Measurements from ENCODE around the gene NEMF.
A peak's percentile ranks its signal among the peaks of the same experiment; 100 is the strongest.
"Not testable (repeated sequence)": the region's sequence is repeated elsewhere in the genome, so short reads cannot be mapped to it uniquely, and the experiment has no call there.

Gene NEMF

DNA sequence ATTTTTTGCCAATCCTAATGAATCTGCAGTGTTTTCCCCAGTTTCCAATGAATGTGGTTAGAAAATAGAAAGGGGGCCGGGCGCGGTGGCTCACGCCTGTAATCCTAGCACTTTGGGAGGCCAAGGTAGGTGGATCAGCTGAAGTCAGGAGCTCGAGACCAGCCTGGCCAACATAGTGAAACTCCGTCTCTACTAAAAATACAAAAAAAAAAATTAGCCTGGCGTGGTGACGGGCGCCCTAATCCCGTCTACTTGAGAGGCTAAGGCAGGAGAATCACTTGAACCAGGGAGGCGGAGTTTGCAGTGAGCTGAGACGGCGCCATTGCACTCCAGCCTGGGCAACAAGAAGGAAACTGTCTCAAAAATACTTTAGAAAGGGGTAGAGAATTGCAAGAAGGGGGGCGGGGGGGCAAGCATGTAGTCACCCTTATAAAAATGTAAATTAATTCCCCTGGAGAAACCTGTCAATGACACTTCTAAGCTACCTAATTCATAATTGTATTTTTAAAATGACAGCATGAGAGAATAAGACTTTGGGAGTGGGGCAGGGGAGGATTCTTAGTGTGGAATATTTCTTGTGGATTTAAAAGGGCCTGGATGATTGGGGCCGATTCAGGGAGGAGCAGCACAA lies 82.9 kb downstream of the NEMF start:
- Histone ChIP-seq H3K9me3 (ENCODE audit: control insufficient read depth in 2 of 2, low read length in 2 of 2) (no peaks in the 10 kb centered on the region), H3K4me1 (ENCODE audit: control insufficient read depth, insufficient read depth, low read length) (peaks cover 27% of the 10 kb centered on the region), H3K27me3 (ENCODE audit: control insufficient read depth in 1 of 2, insufficient read depth in 2 of 2, low read length in 2 of 2) (no peaks in the 10 kb centered on the region), H3K9ac (ENCODE audit: low read length in 2 of 2) (peak overlapping the region; percentile 29 to 93), H3K36me3 (ENCODE audit: control insufficient read depth in 2 of 2, insufficient read depth in 2 of 2, low read length in 2 of 2) (peaks cover 2 to 6% of the 10 kb centered on the region in 2 donors), H3K27ac (ENCODE audit: low read length) (no peak overlapping the region), H3K4me3 (ENCODE audit: low read length in 2 of 2) (peak overlapping the region; percentile 96 to 98)

DNA sequence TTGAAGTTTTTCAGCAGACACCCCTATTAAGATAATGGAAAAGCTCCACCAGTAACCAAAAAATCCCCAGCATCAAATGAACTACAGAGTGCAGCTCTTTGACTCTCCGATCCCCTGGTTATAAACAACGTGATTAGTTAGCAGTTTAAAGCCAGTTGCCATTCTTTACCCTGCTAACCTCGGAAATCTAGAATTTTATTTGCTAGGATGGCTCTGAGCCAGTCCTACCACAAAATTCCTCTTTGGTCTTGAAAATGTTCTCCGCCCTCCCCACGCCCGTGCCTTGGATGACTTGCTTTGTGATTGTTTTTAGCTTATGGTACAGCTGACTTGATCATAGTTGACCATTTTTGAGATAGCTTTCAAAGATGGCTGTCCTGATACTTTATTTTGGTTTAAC lies 83.4 kb downstream of the NEMF start:
- H3K4me1 ChIP-seq (ENCODE audit: control insufficient read depth, insufficient read depth, low read length): peaks cover 27% of the 10 kb centered on the region
- H3K9ac ChIP-seq (ENCODE audit: low read length in 2 of 2): peak overlapping the region; percentile 92 to 93
- peak overlapping the region; percentile 94 for H3K27ac ChIP-seq (ENCODE audit: low read length)
- H3K27me3 ChIP-seq (ENCODE audit: control insufficient read depth in 1 of 2, insufficient read depth in 2 of 2, low read length in 2 of 2): no peaks in the 10 kb centered on the region
- H3K4me3 ChIP-seq (ENCODE audit: low read length in 2 of 2): peak overlapping the region; percentile 96 to 98
- no peaks in the 10 kb centered on the region for H3K9me3 ChIP-seq (ENCODE audit: control insufficient read depth in 2 of 2, low read length in 2 of 2)
- peaks cover 2% of the 10 kb centered on the region in 2 donors for H3K36me3 ChIP-seq (ENCODE audit: control insufficient read depth in 2 of 2, insufficient read depth in 2 of 2, low read length in 2 of 2)

DNA sequence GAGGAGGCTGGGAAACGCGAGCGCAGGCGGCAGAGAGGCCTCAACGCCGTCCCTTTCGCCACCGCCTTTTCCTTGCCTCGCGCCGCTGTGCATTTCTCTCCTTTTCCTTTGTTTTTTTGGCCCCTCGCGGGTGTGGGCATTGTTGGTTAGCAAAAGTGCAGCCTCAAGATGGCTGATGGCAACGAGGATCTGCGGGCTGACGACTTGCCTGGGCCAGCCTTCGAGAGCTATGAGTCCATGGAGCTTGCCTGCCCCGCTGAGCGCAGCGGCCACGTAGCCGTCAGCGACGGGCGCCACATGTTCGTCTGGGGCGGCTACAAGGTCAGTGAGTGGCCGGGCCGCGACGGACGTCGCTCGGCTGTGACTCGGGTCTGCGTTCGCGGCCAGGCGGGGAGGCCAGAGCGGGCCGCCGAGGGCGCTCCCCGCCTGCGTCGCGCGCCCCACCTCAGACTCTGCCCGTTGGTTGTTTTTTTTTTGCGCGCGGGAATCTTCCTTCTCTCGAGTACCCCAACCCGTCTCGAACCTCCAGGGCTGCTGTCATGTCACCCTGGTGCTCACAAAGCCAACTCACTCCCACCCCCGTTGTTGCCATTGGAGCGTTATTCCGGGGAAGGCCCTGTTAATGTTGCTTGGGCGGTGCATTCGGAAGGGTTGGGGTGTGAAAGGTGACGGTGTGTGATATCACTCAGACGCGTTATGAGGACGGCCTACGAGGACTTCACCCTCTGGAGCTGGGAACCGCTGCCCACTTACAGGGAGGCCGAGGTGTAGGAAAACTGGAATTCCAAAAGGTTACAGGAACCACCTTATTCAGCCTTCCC lies 84.1 kb downstream of the NEMF start:
- Histone ChIP-seq H3K9ac (ENCODE audit: low read length in 2 of 2) (peak overlapping the region; percentile 92 to 93), H3K27ac (ENCODE audit: low read length) (peak overlapping the region; percentile 94), H3K27me3 (ENCODE audit: control insufficient read depth in 1 of 2, insufficient read depth in 2 of 2, low read length in 2 of 2) (no peaks in the 10 kb centered on the region), H3K9me3 (ENCODE audit: control insufficient read depth in 2 of 2, low read length in 2 of 2) (no peaks in the 10 kb centered on the region), H3K4me3 (ENCODE audit: low read length in 2 of 2) (peak overlapping the region; percentile 96 to 98), H3K36me3 (ENCODE audit: control insufficient read depth in 2 of 2, insufficient read depth in 2 of 2, low read length in 2 of 2) (peaks cover 0 to 2% of the 10 kb centered on the region in 2 donors), H3K4me1 (ENCODE audit: control insufficient read depth, insufficient read depth, low read length) (peaks cover 27% of the 10 kb centered on the region)

DNA sequence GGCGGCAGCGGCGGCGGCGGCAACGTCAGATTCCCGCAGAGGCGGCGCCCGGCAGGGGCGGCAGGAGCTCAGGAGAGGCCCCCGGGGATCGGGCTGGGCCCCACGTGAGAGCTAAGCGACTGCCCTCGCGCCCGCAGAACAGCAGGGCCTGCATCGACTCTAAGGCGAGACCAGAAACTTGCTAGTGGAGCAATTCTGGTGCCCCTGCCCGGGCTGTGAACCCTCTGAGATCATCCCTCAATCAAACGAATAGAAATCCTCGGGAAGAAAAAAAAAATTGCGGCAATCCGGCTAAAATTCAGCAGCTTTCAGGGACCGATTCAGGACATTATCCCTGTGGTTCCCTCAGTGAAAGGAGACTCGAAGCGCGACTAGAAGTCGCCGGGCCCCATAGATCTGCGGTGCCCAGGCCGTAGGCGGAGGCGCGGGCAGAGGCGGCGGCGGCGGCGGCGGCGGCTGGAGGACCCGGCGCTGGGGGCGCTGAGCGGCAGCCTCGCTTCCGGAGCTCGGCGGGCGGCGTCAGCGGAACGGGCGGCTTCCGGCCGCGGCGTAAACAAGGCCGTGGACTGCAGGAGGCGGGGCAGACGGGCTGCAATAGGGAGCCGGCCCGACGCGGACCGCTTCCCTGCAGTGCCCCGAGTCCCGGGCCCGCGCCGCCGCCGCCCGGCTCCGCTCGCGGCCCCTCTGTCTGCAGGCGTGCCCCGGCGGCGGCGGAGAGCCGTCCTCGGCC lies 84.9 kb downstream of the NEMF start, which contains the start of gene KLHDC2:
TSS of gene KLHDC2 (plus strand) at position 583 of the 730 bp plus-strand sequence. CDS start 316 bp downstream, outside the sequence.
- H3K27ac ChIP-seq (ENCODE audit: low read length): peak within 1 kb of the TSS; percentile 94
- peaks cover 27% of the 10 kb centered on the region for H3K4me1 ChIP-seq (ENCODE audit: control insufficient read depth, insufficient read depth, low read length)
- peak within 1 kb of the TSS; percentile 92 to 94 for H3K9ac ChIP-seq (ENCODE audit: low read length in 2 of 2)
- H3K27me3 ChIP-seq (ENCODE audit: control insufficient read depth in 1 of 2, insufficient read depth in 2 of 2, low read length in 2 of 2): no peaks in the 10 kb centered on the region
- H3K36me3 ChIP-seq (ENCODE audit: control insufficient read depth in 2 of 2, insufficient read depth in 2 of 2, low read length in 2 of 2): peaks cover 0 to 2% of the 10 kb centered on the region in 2 donors
- H3K4me3 ChIP-seq (ENCODE audit: low read length in 2 of 2): peak within 1 kb of the TSS; percentile 96 to 98
- no peaks in the 10 kb centered on the region for H3K9me3 ChIP-seq (ENCODE audit: control insufficient read depth in 2 of 2, low read length in 2 of 2)

DNA sequence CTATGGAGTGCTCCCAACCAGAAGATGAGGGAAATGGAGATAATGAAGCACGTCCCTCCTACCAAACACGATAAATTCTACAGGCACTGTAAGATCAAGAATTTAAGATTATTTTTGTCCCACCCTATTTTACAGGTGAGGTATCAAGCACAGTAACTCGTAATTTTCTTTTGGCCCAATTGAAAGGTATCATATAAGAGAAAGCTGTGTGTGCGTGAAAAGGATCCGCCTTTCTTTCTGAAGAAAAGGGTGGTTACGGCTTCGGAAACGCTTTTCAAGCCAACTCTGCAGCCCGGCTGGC lies 85.4 kb downstream of the NEMF start:
- H3K9me3 ChIP-seq (ENCODE audit: control insufficient read depth in 2 of 2, low read length in 2 of 2): no peaks in the 10 kb centered on the region
- H3K4me3 ChIP-seq (ENCODE audit: low read length in 2 of 2): peak overlapping the region; percentile 88 to 98
- H3K9ac ChIP-seq (ENCODE audit: low read length in 2 of 2): peak overlapping the region; percentile 92 to 94
- peak overlapping the region; percentile 94 for H3K27ac ChIP-seq (ENCODE audit: low read length)
- H3K27me3 ChIP-seq (ENCODE audit: control insufficient read depth in 1 of 2, insufficient read depth in 2 of 2, low read length in 2 of 2): no peaks in the 10 kb centered on the region
- peaks cover 27% of the 10 kb centered on the region for H3K4me1 ChIP-seq (ENCODE audit: control insufficient read depth, insufficient read depth, low read length)
- H3K36me3 ChIP-seq (ENCODE audit: control insufficient read depth in 2 of 2, insufficient read depth in 2 of 2, low read length in 2 of 2): no peaks in the 10 kb centered on the region

DNA sequence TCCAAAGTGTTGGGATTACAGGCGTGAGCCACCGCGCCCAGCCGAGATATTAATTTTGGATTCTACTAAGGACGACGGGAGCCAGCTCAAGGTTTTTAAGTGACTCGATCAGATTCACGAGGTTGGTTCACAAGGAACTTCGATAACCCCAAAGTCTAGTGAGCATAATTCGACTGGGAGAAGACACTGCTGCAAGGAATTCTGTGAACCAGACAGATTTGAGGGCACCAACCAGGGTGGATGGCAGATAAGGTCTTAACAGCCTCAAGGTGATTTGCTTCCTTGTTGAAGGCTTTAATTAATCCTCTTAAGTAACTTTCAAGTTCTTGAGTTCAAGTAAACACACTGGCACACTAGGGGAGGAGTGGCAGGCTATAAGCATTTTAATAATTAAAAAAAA lies 85.7 kb downstream of the NEMF start:
- H3K4me1 ChIP-seq (ENCODE audit: control insufficient read depth, insufficient read depth, low read length): peaks cover 27% of the 10 kb centered on the region
- peak overlapping the region; percentile 88 to 98 for H3K4me3 ChIP-seq (ENCODE audit: low read length in 2 of 2)
- H3K27me3 ChIP-seq (ENCODE audit: control insufficient read depth in 1 of 2, insufficient read depth in 2 of 2, low read length in 2 of 2): no peaks in the 10 kb centered on the region
- H3K9ac ChIP-seq (ENCODE audit: low read length in 2 of 2): peak overlapping the region; percentile 92 to 94
- H3K36me3 ChIP-seq (ENCODE audit: control insufficient read depth in 2 of 2, insufficient read depth in 2 of 2, low read length in 2 of 2): no peaks in the 10 kb centered on the region
- H3K27ac ChIP-seq (ENCODE audit: low read length): peak overlapping the region; percentile 94
- H3K9me3 ChIP-seq (ENCODE audit: control insufficient read depth in 2 of 2, low read length in 2 of 2): no peaks in the 10 kb centered on the region

DNA sequence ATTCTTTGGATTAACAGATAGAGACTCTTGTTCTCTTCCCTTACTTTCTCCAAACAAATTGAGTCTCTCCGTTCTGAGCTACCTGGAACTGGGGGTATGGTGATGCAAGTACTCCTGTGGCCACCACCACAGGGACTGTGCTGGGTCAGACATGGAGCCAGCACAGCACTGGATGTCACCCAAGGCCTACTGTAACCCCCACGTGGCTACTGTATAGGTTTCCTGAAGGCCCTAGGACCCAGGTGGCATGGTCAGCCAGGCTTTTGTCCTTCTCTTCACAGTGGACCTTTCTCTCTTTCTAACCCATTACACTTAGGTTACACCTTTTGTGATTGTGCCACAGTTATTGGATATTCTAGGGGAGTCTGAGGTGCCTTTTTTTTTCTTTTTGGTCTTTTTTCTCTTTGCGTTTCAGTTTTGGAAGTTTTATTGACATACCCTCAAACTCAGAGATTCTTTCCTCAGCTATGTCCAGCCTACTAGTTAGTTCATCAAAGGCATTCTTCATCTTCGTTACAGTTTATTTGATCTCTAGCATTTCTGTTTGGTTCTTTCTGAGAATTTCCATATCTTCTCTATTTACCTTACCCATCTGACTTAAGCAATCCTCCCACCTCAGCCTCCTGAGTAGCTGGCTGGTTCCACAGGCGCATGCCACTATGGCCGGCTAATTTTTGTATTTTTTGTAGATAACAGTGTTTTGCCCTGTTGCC lies 90.6 kb downstream of the NEMF start:
- Histone ChIP-seq H3K4me1 (ENCODE audit: control insufficient read depth, insufficient read depth, low read length) (peaks cover 2% of the 10 kb centered on the region), H3K9me3 (ENCODE audit: control insufficient read depth in 2 of 2, low read length in 2 of 2) (no peaks in the 10 kb centered on the region), H3K9ac (ENCODE audit: low read length in 2 of 2) (no peak overlapping the region), H3K36me3 (ENCODE audit: control insufficient read depth in 2 of 2, insufficient read depth in 2 of 2, low read length in 2 of 2) (no peaks in the 10 kb centered on the region), H3K4me3 (ENCODE audit: low read length in 2 of 2) (no peak overlapping the region), H3K27me3 (ENCODE audit: control insufficient read depth in 1 of 2, insufficient read depth in 2 of 2, low read length in 2 of 2) (no peaks in the 10 kb centered on the region), H3K27ac (ENCODE audit: low read length) (no peak overlapping the region)

DNA sequence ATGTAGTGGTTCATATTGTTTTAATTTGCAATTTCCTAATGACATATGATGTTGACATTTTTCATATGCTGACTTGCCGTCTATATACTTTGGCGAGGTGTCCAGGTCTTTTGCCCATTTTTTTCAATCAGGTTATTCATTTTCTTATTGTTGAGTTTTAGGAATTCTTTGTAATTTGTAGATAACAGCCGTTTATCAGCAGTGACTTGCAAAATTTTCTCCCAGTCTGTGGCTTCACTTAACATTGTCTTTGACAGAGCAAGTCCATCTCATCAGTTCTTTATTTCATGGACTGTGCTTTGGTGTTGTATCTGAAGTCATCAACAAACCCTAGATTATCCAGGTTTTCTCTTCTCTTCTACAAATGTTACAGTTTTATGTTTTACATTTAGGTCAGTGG lies 97.2 kb downstream of the NEMF start:
- no peaks in the 10 kb centered on the region for H3K4me1 ChIP-seq (ENCODE audit: control insufficient read depth, insufficient read depth, low read length)
- H3K27me3 ChIP-seq (ENCODE audit: control insufficient read depth in 1 of 2, insufficient read depth in 2 of 2, low read length in 2 of 2): no peaks in the 10 kb centered on the region
- H3K4me3 ChIP-seq (ENCODE audit: low read length in 2 of 2): no peak overlapping the region

DNA sequence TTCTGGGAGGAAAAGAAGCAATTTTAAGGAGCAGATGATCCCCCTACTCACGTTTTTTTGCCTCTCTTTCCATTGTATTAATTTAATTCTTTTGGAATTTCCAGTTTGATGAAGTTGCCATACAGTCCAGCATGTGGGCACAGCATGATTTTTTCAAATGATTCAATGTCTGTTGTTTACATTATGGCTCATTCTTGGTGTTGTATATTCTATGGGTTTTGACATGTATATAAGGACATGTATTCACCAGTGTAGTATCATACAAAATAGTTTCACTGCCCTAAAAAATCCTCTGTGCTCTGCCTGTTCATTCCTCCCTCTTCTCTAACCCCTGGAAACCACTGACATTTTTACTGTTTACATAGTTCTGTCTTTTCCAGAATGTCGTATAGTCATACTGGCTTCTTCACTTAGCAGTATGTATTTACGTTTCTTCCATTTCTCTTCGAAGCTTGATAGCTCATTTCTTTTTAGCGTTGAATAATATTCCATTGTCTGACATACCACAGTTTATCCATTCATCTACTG lies 98.0 kb downstream of the NEMF start:
- Histone ChIP-seq H3K27me3 (ENCODE audit: control insufficient read depth in 1 of 2, insufficient read depth in 2 of 2, low read length in 2 of 2) (no peaks in the 10 kb centered on the region), H3K9me3 (ENCODE audit: control insufficient read depth in 2 of 2, low read length in 2 of 2) (no peaks in the 10 kb centered on the region), H3K4me1 (ENCODE audit: control insufficient read depth, insufficient read depth, low read length) (no peaks in the 10 kb centered on the region), H3K4me3 (ENCODE audit: low read length in 2 of 2) (no peak overlapping the region), H3K36me3 (ENCODE audit: control insufficient read depth in 2 of 2, insufficient read depth in 2 of 2, low read length in 2 of 2) (peaks cover 0 to 5% of the 10 kb centered on the region in 2 donors), H3K27ac (ENCODE audit: low read length) (no peak overlapping the region), H3K9ac (ENCODE audit: low read length in 2 of 2) (no peak overlapping the region)

More for the DNA sequence above, 97.2 kb downstream of the NEMF start:
- Histone ChIP-seq H3K9me3 (ENCODE audit: control insufficient read depth in 2 of 2, low read length in 2 of 2) (no peaks in the 10 kb centered on the region), H3K36me3 (ENCODE audit: control insufficient read depth in 2 of 2, insufficient read depth in 2 of 2, low read length in 2 of 2) (no peaks in the 10 kb centered on the region), H3K27ac (ENCODE audit: low read length) (no peak overlapping the region), H3K9ac (ENCODE audit: low read length in 2 of 2) (no peak overlapping the region)

DNA sequence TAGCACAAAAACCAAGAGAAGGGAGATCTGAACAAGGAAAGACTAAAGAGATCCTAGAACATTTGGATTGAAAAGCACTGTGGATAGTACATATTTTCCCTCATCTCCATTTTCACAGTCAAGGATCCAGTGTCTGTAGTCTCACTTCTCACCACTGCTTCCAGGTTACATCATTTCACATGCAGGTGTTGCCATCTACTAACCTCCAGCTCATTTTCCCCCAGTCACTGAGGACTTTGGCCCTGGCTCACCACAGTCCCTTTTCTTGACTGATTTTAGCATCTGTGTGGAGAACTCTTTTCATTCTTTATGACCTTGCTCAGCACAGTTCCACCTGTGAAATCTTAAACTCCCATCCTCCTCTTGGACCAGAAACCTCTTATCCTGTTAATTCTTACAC lies 106.1 kb downstream of the NEMF start:
- not testable (repeated sequence) for H3K9ac ChIP-seq (ENCODE audit: low read length in 2 of 2); H3K27me3 ChIP-seq (ENCODE audit: control insufficient read depth in 1 of 2, insufficient read depth in 2 of 2, low read length in 2 of 2); H3K4me1 ChIP-seq (ENCODE audit: control insufficient read depth, insufficient read depth, low read length); H3K27ac ChIP-seq (ENCODE audit: low read length); H3K4me3 ChIP-seq (ENCODE audit: low read length in 2 of 2); H3K9me3 ChIP-seq (ENCODE audit: control insufficient read depth in 2 of 2, low read length in 2 of 2)
- peaks cover 22 to 25% of the 10 kb centered on the region in 2 donors for H3K36me3 ChIP-seq (ENCODE audit: control insufficient read depth in 2 of 2, insufficient read depth in 2 of 2, low read length in 2 of 2)
